ENCODE measurements around the gene SCN4B. TPM values are rescaled to one million over a fixed set of nuclear protein-coding genes. Genes with fewer than 3 reads are reported as not detected.

The SCN4B gene
- total RNA-seq, 2 donors from 2014 or later, result 0.33 to 1.6 TPM

DNA sequence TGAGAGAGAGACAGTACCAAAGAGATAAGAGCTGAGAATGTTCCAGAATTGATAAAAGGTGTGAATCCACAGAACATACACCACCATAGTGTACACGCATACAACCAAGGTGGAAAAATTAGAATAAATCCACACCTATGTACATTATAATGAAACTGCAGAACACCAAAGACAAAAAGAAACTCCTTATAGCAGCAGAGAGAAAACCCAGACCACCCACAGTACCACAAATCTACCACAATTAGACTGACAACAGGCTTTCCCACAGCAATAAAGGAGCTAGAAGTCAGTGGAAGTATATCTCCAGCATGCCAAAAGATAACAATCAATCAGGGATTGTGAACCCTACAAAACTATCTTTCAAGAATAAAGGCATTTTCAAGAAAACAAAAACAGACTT, 31.8 kb downstream of the SCN4B start:
- DNase-seq (no peak), ATAC-seq (no peak)
- H3K27me3 ChIP-seq, result no peaks in the 10 kb centered on the region

GRCh38 chr11:118117790-118118601, 34.6 kb downstream of the SCN4B start:
- H3K4me1 ChIP-seq, result no peaks in the 10 kb centered on the region
- H3K9me3 ChIP-seq, result no peaks in the 10 kb centered on the region
- DNase-seq (no peak), ATAC-seq (no peak)
- WGBS, 2 donors, result 71 to 78% methylated on average over 6 to 9 of the region's 9 CpGs
- H3K36me3 ChIP-seq (replicated peaks in 1 of 2; ENCODE audit: insufficient read depth in 1 of 2, low read depth in 2 of 2), result no peaks in the 10 kb centered on the region
- intact Hi-C loops (cut with DNase I), result no loop called here
- H3K27me3 ChIP-seq, result no peaks in the 10 kb centered on the region
- no peak overlapping the region for H3K27ac ChIP-seq
- TF ChIP-seq, protein P1, sequence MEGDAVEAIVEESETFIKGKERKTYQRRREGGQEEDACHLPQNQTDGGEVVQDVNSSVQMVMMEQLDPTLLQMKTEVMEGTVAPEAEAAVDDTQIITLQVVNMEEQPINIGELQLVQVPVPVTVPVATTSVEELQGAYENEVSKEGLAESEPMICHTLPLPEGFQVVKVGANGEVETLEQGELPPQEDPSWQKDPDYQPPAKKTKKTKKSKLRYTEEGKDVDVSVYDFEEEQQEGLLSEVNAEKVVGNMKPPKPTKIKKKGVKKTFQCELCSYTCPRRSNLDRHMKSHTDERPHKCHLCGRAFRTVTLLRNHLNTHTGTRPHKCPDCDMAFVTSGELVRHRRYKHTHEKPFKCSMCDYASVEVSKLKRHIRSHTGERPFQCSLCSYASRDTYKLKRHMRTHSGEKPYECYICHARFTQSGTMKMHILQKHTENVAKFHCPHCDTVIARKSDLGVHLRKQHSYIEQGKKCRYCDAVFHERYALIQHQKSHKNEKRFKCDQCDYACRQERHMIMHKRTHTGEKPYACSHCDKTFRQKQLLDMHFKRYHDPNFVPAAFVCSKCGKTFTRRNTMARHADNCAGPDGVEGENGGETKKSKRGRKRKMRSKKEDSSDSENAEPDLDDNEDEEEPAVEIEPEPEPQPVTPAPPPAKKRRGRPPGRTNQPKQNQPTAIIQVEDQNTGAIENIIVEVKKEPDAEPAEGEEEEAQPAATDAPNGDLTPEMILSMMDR (IDR thresholded peaks at IDR 0.05), result no peak
- no peak for TF ChIP-seq POLR2A (IDR thresholded peaks at IDR 0.05)
- no peak overlapping the region for H3K4me3 ChIP-seq

More for the DNA sequence above, 31.8 kb downstream of the SCN4B start:
- H3K9me3 ChIP-seq, result no peaks in the 10 kb centered on the region
- TF ChIP-seq POLR2A (IDR thresholded peaks at IDR 0.05), result no peak
- TF ChIP-seq, protein P1 (IDR thresholded peaks at IDR 0.05), result no peak
- 92 to 100% methylated on average over 1 of the region's 1 CpG for WGBS, 2 donors
- H3K36me3 ChIP-seq (replicated peaks in 1 of 2; ENCODE audit: insufficient read depth in 1 of 2, low read depth in 2 of 2), result no peaks in the 10 kb centered on the region
- H3K27ac ChIP-seq, result no peak overlapping the region
- intact Hi-C loops (cut with DNase I), result no loop called here
- H3K4me1 ChIP-seq, result no peaks in the 10 kb centered on the region
- H3K4me3 ChIP-seq, result no peak overlapping the region

- Histone ChIP-seq H3K9me3 (no peaks in the 10 kb centered on the region), H3K4me1 (no peaks in the 10 kb centered on the region), H3K36me3 (replicated peaks in 1 of 2; ENCODE audit: insufficient read depth in 1 of 2, low read depth in 2 of 2) (no peaks in the 10 kb centered on the region), H3K27ac (no peak overlapping the region), H3K4me3 (no peak overlapping the region), H3K27me3 (no peaks in the 10 kb centered on the region)
- intact Hi-C loops (cut with DNase I), result no loop called here
- TF ChIP-seq POLR2A (IDR thresholded peaks at IDR 0.05), result no peak
- TF ChIP-seq, protein P1 (IDR thresholded peaks at IDR 0.05), result no peak
- 82 to 93% methylated on average over 7 of the region's 7 CpGs for WGBS, 2 donors
- DNase-seq (no peak), ATAC-seq (no peak)
These were observed 37.6 kb downstream of the SCN4B start for GRCh38 chr11:118115048-118115447.

- no peaks in the 10 kb centered on the region for H3K36me3 ChIP-seq (replicated peaks in 1 of 2; ENCODE audit: insufficient read depth in 1 of 2, low read depth in 2 of 2)
- H3K27ac ChIP-seq, result no peak overlapping the region
- WGBS, 2 donors, result 59 to 77% methylated on average over 1 of the region's 1 CpG
- no peaks in the 10 kb centered on the region for H3K9me3 ChIP-seq
- DNase-seq (no peak), ATAC-seq (no peak)
- H3K4me3 ChIP-seq, result no peak overlapping the region
- TF ChIP-seq, protein P1 (IDR thresholded peaks at IDR 0.05), result no peak
- no peak for TF ChIP-seq POLR2A (IDR thresholded peaks at IDR 0.05)
- intact Hi-C loops (cut with DNase I), result no loop called here
- H3K27me3 ChIP-seq, result no peaks in the 10 kb centered on the region
- no peaks in the 10 kb centered on the region for H3K4me1 ChIP-seq
These were observed 38.4 kb downstream of the SCN4B start for GRCh38 chr11:118114266-118114665.
